PC-3 (cell line): ENCODE results near the gene DLK1.

Source experiments
- EZH2 ChIP-seq: fragments of 300-600 bp; sonication (generic); IDR thresholded peaks from one replicate; pipeline ENCODE4 v1.6.1; 2017; ENCODE audit warnings: antibody characterized with exemption, mild to moderate bottlenecking, low read length; ENCODE audit not compliant: unreplicated experiment
- TF ChIP-seq, protein P1 (sequence below): fragments of 300-600 bp; sonication (generic); conservative IDR thresholded peaks from 2 replicates; pipeline ENCODE4 v1.5.1; 2017; ENCODE audit warnings: antibody characterized with exemption, low read depth, mild to moderate bottlenecking, low read length

DNA sequence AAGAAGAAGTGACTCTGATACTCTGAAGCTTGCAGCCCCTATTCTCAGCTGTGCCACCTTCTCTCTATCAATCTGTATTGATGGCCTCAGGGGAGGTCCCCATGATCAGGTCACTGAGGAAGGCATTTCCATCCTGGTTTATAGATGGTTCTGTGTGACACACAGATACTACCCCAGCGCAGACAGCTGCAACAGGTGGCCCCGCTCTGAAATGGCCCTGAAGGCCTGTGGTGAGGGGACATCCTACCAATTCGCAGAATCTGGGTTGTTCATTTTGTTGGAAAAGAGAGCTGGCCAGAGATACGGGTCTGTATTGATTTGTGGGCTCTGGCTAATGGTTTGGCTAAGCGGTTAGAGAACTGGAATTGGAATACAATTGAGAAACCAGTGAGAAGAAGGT is 21.7 kb downstream of the DLK1 start:
- TF ChIP-seq, protein P1, sequence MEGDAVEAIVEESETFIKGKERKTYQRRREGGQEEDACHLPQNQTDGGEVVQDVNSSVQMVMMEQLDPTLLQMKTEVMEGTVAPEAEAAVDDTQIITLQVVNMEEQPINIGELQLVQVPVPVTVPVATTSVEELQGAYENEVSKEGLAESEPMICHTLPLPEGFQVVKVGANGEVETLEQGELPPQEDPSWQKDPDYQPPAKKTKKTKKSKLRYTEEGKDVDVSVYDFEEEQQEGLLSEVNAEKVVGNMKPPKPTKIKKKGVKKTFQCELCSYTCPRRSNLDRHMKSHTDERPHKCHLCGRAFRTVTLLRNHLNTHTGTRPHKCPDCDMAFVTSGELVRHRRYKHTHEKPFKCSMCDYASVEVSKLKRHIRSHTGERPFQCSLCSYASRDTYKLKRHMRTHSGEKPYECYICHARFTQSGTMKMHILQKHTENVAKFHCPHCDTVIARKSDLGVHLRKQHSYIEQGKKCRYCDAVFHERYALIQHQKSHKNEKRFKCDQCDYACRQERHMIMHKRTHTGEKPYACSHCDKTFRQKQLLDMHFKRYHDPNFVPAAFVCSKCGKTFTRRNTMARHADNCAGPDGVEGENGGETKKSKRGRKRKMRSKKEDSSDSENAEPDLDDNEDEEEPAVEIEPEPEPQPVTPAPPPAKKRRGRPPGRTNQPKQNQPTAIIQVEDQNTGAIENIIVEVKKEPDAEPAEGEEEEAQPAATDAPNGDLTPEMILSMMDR, result no peak
- no peak for TF ChIP-seq EZH2
